ENCODE measurements around the gene RNF25. TPM values are rescaled to one million over a fixed set of nuclear protein-coding genes. Genes with fewer than 3 reads are reported as not detected.
A peak's percentile ranks its signal among the peaks of the same experiment; 100 is the strongest.

RNF25 gene
- total and polyA plus RNA-seq, 2 of the 8 experiments (the other 6 are each of a cell fraction or from before 2014, with no cell fraction given), result 19.6 to 29.6 TPM

DNA sequence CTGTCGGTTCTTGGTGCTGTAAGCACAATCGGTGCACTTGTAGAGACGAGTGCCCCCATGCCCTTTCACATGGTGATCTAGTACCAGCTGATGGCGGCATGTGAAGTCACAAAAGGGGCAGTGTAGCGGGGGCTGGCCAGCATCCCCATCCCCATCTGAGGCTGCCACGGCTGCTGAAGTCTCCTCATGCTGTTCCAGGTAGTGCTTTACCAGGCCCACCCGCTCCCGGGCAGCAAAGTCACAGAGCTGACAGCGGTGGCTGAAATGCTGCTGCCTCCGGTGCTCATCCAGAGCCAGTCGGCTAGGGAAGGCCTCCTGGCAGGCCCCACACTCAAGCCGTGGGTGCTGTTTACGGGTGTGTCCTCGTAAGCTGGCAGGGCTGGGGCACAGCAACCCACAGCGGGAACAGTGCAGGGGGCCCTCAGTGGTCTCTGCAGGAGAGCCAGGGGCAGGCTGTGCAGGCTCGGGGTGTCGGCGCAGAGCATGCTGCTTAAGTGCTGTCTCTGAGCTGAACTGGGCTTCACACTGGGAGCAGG, 29.6 kb downstream of the RNF25 start:
- FAIRE-seq, result no peak
- CTCF ChIA-PET (ENCODE audit: partially characterized antibody), result interaction anchor here (0.6 to 3.8 kb wide), 5 partner anchors 8 to 86 kb away, joined by 4 to 16 read pairs (median 7); partner anchors contain the start of genes BCS1L and ZNF142

More for the DNA sequence above, 29.6 kb downstream of the RNF25 start:
- H3K27me3 ChIP-seq (replicated peaks in 1 of 4; ENCODE audit: control insufficient read depth in 3 of 4, extremely low read depth in 1 of 4, insufficient read depth in 3 of 4, low read length in 3 of 4), result no peaks in the 10 kb centered on the region
- H3K23me2 ChIP-seq (ENCODE audit: low read depth, low read length), result no peaks in the 10 kb centered on the region
- no peak overlapping the region for H3K56ac ChIP-seq (replicated peaks; ENCODE audit: insufficient read length, low read depth, low read length)
- no peak overlapping the region for H2AK5ac ChIP-seq (ENCODE audit: low read depth, low read length)
- H2BK12ac ChIP-seq (ENCODE audit: low read depth, low read length), result no peak overlapping the region
- no peak overlapping the region for H2BK20ac ChIP-seq (ENCODE audit: low read length)
- H4K5ac ChIP-seq (ENCODE audit: insufficient read length, low read depth, low read length), result no peak overlapping the region
- no peak overlapping the region for H2AFZ ChIP-seq (ENCODE audit: low read length)
- no peak overlapping the region for H3K18ac ChIP-seq (ENCODE audit: extremely low read depth, low read length)
- H3K9ac ChIP-seq (replicated peaks in 1 of 4; ENCODE audit: extremely low read depth in 1 of 4, low read depth in 3 of 4, low read length in 3 of 4), result no peak overlapping the region
- H3K79me2 ChIP-seq (ENCODE audit: control insufficient read depth in 1 of 2, insufficient read depth in 2 of 2, low read length in 2 of 2), result no peaks in the 10 kb centered on the region
- H3K4me2 ChIP-seq (ENCODE audit: insufficient read depth in 1 of 2, low read depth in 2 of 2, low read length in 2 of 2), result no peak overlapping the region
- DNase-seq (ENCODE audit: low read depth in 1 of 2, low spot score in 2 of 2), result no peak
- no peak overlapping the region for H3K27ac ChIP-seq (ENCODE audit: low read depth, low read length)
- peak; percentile 18; the same call in 1 of the 2 replicates for TF ChIP-seq POLR2AphosphoS5 (IDR thresholded peaks at IDR 0.05; ENCODE audit: low read depth, low read length)
- TF ChIP-seq, protein P1, sequence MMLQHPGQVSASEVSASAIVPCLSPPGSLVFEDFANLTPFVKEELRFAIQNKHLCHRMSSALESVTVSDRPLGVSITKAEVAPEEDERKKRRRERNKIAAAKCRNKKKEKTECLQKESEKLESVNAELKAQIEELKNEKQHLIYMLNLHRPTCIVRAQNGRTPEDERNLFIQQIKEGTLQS (IDR thresholded peaks at IDR 0.05; ENCODE audit: insufficient read depth, low read depth, low read length), result no peak
- H3K79me1 ChIP-seq (ENCODE audit: low read depth, low read length), result no peaks in the 10 kb centered on the region; the same call in 1 of the 2 replicates
- no peaks in the 10 kb centered on the region for H3K9me3 ChIP-seq (ENCODE audit: insufficient read depth in 2 of 2, low read depth in 1 of 2, low read length in 1 of 2)
- no peak overlapping the region for H2BK120ac ChIP-seq (replicated peaks; ENCODE audit: low read depth, low read length)
- H3K36me3 ChIP-seq (ENCODE audit: control insufficient read depth in 2 of 4, insufficient read depth in 4 of 4, low read length in 3 of 4), result peaks cover 42 to 80% (median 70%) of the 10 kb centered on the region in 4 experiments
- no peak overlapping the region for H3K14ac ChIP-seq (ENCODE audit: insufficient read length)
- no peak overlapping the region for H4K8ac ChIP-seq (ENCODE audit: extremely low read depth, insufficient read depth, low read length)
- H4K20me1 ChIP-seq (replicated peaks in 1 of 2; ENCODE audit: control insufficient read depth in 1 of 2, insufficient read depth in 2 of 2, low read length in 2 of 2), result peaks cover 2 to 10% of the 10 kb centered on the region in 2 experiments
- POLR2A ChIA-PET (ENCODE audit: partially characterized antibody), result interaction anchor here (0.9 to 1.4 kb wide), 4 partner anchors 14 to 68 kb away, joined by 3 to 4 read pairs (median 3); partner anchors contain the start of gene TTLL4
- no peak overlapping the region for H3K4me3 ChIP-seq (ENCODE audit: extremely low read depth in 1 of 4, insufficient read depth in 2 of 4, low read depth in 3 of 4, low read length in 4 of 4)
- no peak overlapping the region for H2BK15ac ChIP-seq (ENCODE audit: low read length)
- WGBS, 2 experiments (ENCODE audit: extremely low coverage in 1 of 2, insufficient coverage in 1 of 2, insufficient read length in 1 of 2, insufficient replicate concordance in 2 of 2, low coverage in 1 of 2, low lambda C conversion rate in 2 of 2, missing lambda C conversion rate in 1 of 2), result 94% methylated on average over 18 of the region's 18 CpGs; no CpG with 5 or more reads in 1 of the 2 experiments
- no peak overlapping the region for H4K91ac ChIP-seq (replicated peaks; ENCODE audit: insufficient read length, low read length)
- H3K4me1 ChIP-seq (replicated peaks in 1 of 4; ENCODE audit: control insufficient read depth in 3 of 4, insufficient read depth in 4 of 4, low read length in 3 of 4), result no peaks in the 10 kb centered on the region
- H2BK5ac ChIP-seq (ENCODE audit: low read depth, low read length), result no peak overlapping the region
- no peak overlapping the region for H3K4ac ChIP-seq (replicated peaks; ENCODE audit: insufficient read length, low read depth, low read length)
- no peak overlapping the region for H3K23ac ChIP-seq (ENCODE audit: insufficient read length)

Measured in H1 (cell line).